Mesenchymal stem cell (in vitro differentiated cells and primary cell): ENCODE measurements around the gene GART.

Experiments used
- DNase-seq: peaks from one replicate; pipeline ENCODE4 v3.0.0-alpha.2; 2013
- H2AFZ ChIP-seq: one replicate; pipeline ENCODE4 v1.6.1; 2013; ENCODE audit warnings: low read depth, mild to moderate bottlenecking, control low read depth, inconsistent platforms, low read length, moderate library complexity
- H2AK5ac ChIP-seq: 2 replicates; pipeline ENCODE4 v1.6.1; 2013; ENCODE audit warnings: low read length, moderate library complexity, mild to moderate bottlenecking, inconsistent platforms; ENCODE audit not compliant: severe bottlenecking
- H2BK120ac ChIP-seq: one replicate; pipeline ENCODE4 v1.6.1; 2013; ENCODE audit warnings: low read depth, mild to moderate bottlenecking, inconsistent platforms, low read length, moderate library complexity
- H2BK12ac ChIP-seq, 2 experiments: one replicate each; pipeline ENCODE4 v1.6.1; 2013; ENCODE audit warnings: inconsistent platforms in 2 of 2, low read length in 2 of 2, mild to moderate bottlenecking in 2 of 2, moderate library complexity in 2 of 2, control low read depth in 1 of 2
- H2BK15ac ChIP-seq: one replicate; pipeline ENCODE4 v1.6.1; 2013; ENCODE audit warnings: mild to moderate bottlenecking, low read depth, inconsistent platforms; ENCODE audit not compliant: poor library complexity, severe bottlenecking
- H2BK5ac ChIP-seq: 2 replicates; pipeline ENCODE4 v1.6.1; 2013; ENCODE audit warnings: low read depth, mild to moderate bottlenecking, low read length, control low read depth, inconsistent platforms; ENCODE audit not compliant: poor library complexity, severe bottlenecking
- H3K14ac ChIP-seq, 2 experiments: one replicate each; pipeline ENCODE4 v1.6.1; 2013; ENCODE audit warnings: inconsistent platforms in 2 of 2, low read length in 2 of 2, control low read depth in 1 of 2, mild to moderate bottlenecking in 1 of 2, moderate library complexity in 1 of 2
- H3K18ac ChIP-seq, 2 experiments: one replicate each; pipeline ENCODE4 v1.6.1; 2013; ENCODE audit warnings: inconsistent platforms in 2 of 2, low read length in 2 of 2, control low read depth in 1 of 2, low read depth in 1 of 2, mild to moderate bottlenecking in 1 of 2
- H3K23ac ChIP-seq, 2 experiments: one replicate each; pipeline ENCODE4 v1.6.1; 2013; ENCODE audit warnings: inconsistent platforms in 2 of 2, low read length in 2 of 2, mild to moderate bottlenecking in 2 of 2, moderate library complexity in 2 of 2, control low read depth in 1 of 2
- H3K27ac ChIP-seq: 2 replicates; pipeline ENCODE4 v1.5.1; 2013; ENCODE audit warnings: mild to moderate bottlenecking, moderate library complexity, low read length, control low read depth, inconsistent platforms; ENCODE audit not compliant: poor library complexity, severe bottlenecking
- H3K27me3 ChIP-seq, 2 experiments: 2 replicates each; pipeline versions ENCODE4 v1.6.1 to v1.7.0; 2013; ENCODE audit warnings: low read length in 2 of 2, mild to moderate bottlenecking in 2 of 2, moderate library complexity in 2 of 2, control low read depth in 1 of 2, inconsistent platforms in 1 of 2; ENCODE audit not compliant: control insufficient read depth in 1 of 2, insufficient read depth in 1 of 2
- H3K36me3 ChIP-seq, 2 experiments: 2 replicates each; pipeline versions ENCODE4 v1.6.1 to v1.7.0; 2013; ENCODE audit warnings: low read length in 2 of 2, control low read depth in 1 of 2, inconsistent platforms in 1 of 2, low read depth in 1 of 2, mild to moderate bottlenecking in 1 of 2; ENCODE audit not compliant: insufficient read depth in 2 of 2, control insufficient read depth in 1 of 2
- H3K4ac ChIP-seq, 2 experiments: one replicate each; pipeline ENCODE4 v1.6.1; 2013; ENCODE audit warnings: inconsistent platforms in 2 of 2, low read length in 2 of 2, mild to moderate bottlenecking in 2 of 2, moderate library complexity in 2 of 2, control low read depth in 1 of 2, low read depth in 1 of 2
- H3K4me1 ChIP-seq: 2 replicates; pipeline ENCODE4 v1.6.1; 2013; ENCODE audit warnings: low read depth, low read length, control low read depth; ENCODE audit not compliant: control insufficient read depth, insufficient read depth
- H3K4me2 ChIP-seq: 2 replicates; pipeline ENCODE4 v1.6.1; 2013; ENCODE audit warnings: low read length, mild to moderate bottlenecking, inconsistent platforms; ENCODE audit not compliant: poor library complexity, severe bottlenecking
- H3K4me3 ChIP-seq, 2 experiments: 2 replicates each; pipeline versions ENCODE4 v1.5.1 to v1.7.0; 2013; ENCODE audit warnings: low read length in 2 of 2, mild to moderate bottlenecking in 2 of 2, control low read depth in 1 of 2, low read depth in 1 of 2; ENCODE audit not compliant: insufficient read depth in 1 of 2
- H3K79me1 ChIP-seq: replicated peaks from 2 replicates; pipeline ENCODE4 v1.6.1; 2013; ENCODE audit warnings: mild to moderate bottlenecking, control low read depth, low read length, inconsistent platforms; ENCODE audit not compliant: poor library complexity, severe bottlenecking
- H3K9ac ChIP-seq: 2 replicates; pipeline ENCODE4 v1.7.0; 2013; ENCODE audit warnings: mild to moderate bottlenecking, low read length, moderate library complexity
- H3K9me3 ChIP-seq: 2 replicates; pipeline ENCODE4 v1.7.0; 2013; ENCODE audit warnings: mild to moderate bottlenecking, low read length; ENCODE audit not compliant: control insufficient read depth
- H4K8ac ChIP-seq: one replicate; pipeline ENCODE4 v1.6.1; 2013; ENCODE audit warnings: inconsistent platforms, mild to moderate bottlenecking, low read length, moderate library complexity
- H4K91ac ChIP-seq: one replicate; pipeline ENCODE4 v1.6.1; 2013; ENCODE audit warnings: mild to moderate bottlenecking, low read length, inconsistent platforms
- WGBS: methylation state at CpG from one replicate; pipeline ENCODE4 v1.1.7; 2013; ENCODE audit warnings: mixed read lengths; 5-methylcytosine and 5-hydroxymethylcytosine counted together

GART gene

GRCh38 chr21:33479679-33480480 lies 62.0 kb downstream of the GART start, which contains the start of gene TMEM50B:
TMEM50B (minus strand) TSS chr21:33479974; CDS start chr21:33468885, 11,089 bp downstream.
- Histone ChIP-seq H2BK12ac (peak within 1 kb of the TSS in 1 of 2 experiments; percentile 78), H4K8ac (peak within 1 kb of the TSS; percentile 87), H2BK5ac (peak within 1 kb of the TSS; percentile 68), H3K9ac (peak within 1 kb of the TSS; percentile 99), H3K14ac (peak within 1 kb of the TSS in 1 of 2 experiments; percentile 100), H3K23ac (peak within 1 kb of the TSS in 1 of 2 experiments; percentile 100), H2BK15ac (peak within 1 kb of the TSS; percentile 97), H3K79me1 (peaks cover 6% of the 10 kb centered on the region), H3K18ac (peak within 1 kb of the TSS; percentile 95 to 98), H3K4ac (peak within 1 kb of the TSS; percentile 88 to 97), H3K36me3 (no peaks in the 10 kb centered on the region), H3K4me1 (peaks cover 8% of the 10 kb centered on the region), H3K9me3 (no peaks in the 10 kb centered on the region), H3K27me3 (no peaks in the 10 kb centered on the region), H3K4me3 (peak within 1 kb of the TSS; percentile 98 to 99), H2AK5ac (no peak within 1 kb of the TSS), H3K27ac (peak within 1 kb of the TSS; percentile 88), H2AFZ (peak within 1 kb of the TSS; percentile 85), H4K91ac (peak within 1 kb of the TSS; percentile 79), H3K4me2 (peak within 1 kb of the TSS; percentile 87), H2BK120ac (no peak within 1 kb of the TSS)
- peak; percentile 94 for DNase-seq
- WGBS: under 1% methylated on average over 87 of the region's 93 CpGs

- peak overlapping the region in 1 of 2 experiments; percentile 100 for H3K23ac ChIP-seq
- peak overlapping the region in 1 of 2 experiments; percentile 63 for H2BK12ac ChIP-seq
- H3K79me1 ChIP-seq: peaks cover 9% of the 10 kb centered on the region
- peak overlapping the region; percentile 88 to 97 for H3K4ac ChIP-seq
- H3K27ac ChIP-seq: peak overlapping the region; percentile 49
- peak overlapping the region; percentile 86 for H3K4me2 ChIP-seq
- no peaks in the 10 kb centered on the region for H3K27me3 ChIP-seq
- peak overlapping the region; percentile 68 for H2BK5ac ChIP-seq
- H3K4me1 ChIP-seq: peaks cover 8% of the 10 kb centered on the region
- under 1% methylated on average over 65 of the region's 68 CpGs for WGBS
- H2BK15ac ChIP-seq: peak overlapping the region; percentile 97
- H3K36me3 ChIP-seq: no peaks in the 10 kb centered on the region
- H4K8ac ChIP-seq: peak overlapping the region; percentile 87
- peak overlapping the region; percentile 98 to 99 for H3K4me3 ChIP-seq
- H3K14ac ChIP-seq: peak overlapping the region in 1 of 2 experiments; percentile 100
- H2AK5ac ChIP-seq: no peak overlapping the region
- H3K9ac ChIP-seq: peak overlapping the region; percentile 99
- H3K18ac ChIP-seq: peak overlapping the region; percentile 95 to 98
- peak; percentile 55 for DNase-seq
- H4K91ac ChIP-seq: peak overlapping the region; percentile 79
- H3K9me3 ChIP-seq: no peaks in the 10 kb centered on the region
- H2AFZ ChIP-seq: peak overlapping the region; percentile 85
- H2BK120ac ChIP-seq: no peak overlapping the region
Measured at GRCh38 chr21:33478935-33479678, 62.8 kb downstream of the GART start.

GRCh38 chr21:33478182-33478581 lies 63.7 kb downstream of the GART start:
- no peak overlapping the region for H4K8ac ChIP-seq
- peak overlapping the region; percentile 86 for H3K4me2 ChIP-seq
- no peaks in the 10 kb centered on the region for H3K27me3 ChIP-seq
- no peak overlapping the region for H2BK120ac ChIP-seq
- H2BK12ac ChIP-seq: no peak overlapping the region
- 72% methylated on average over 9 of the region's 9 CpGs for WGBS
- H3K79me1 ChIP-seq: peaks cover 12% of the 10 kb centered on the region
- no peak overlapping the region for H2AFZ ChIP-seq
- H3K36me3 ChIP-seq: no peaks in the 10 kb centered on the region
- peak; percentile 19 for DNase-seq
- no peaks in the 10 kb centered on the region for H3K9me3 ChIP-seq
- peak overlapping the region; percentile 99 for H3K9ac ChIP-seq
- H3K4me1 ChIP-seq: peaks cover 8% of the 10 kb centered on the region
- no peak overlapping the region for H3K27ac ChIP-seq
- no peak overlapping the region for H3K23ac ChIP-seq
- no peak overlapping the region for H3K14ac ChIP-seq
- H3K4me3 ChIP-seq: peak overlapping the region in 1 of 2 experiments; percentile 98
- no peak overlapping the region for H4K91ac ChIP-seq
- no peak overlapping the region for H2AK5ac ChIP-seq
- no peak overlapping the region for H3K4ac ChIP-seq
- H2BK5ac ChIP-seq: no peak overlapping the region
- no peak overlapping the region for H2BK15ac ChIP-seq
- H3K18ac ChIP-seq: no peak overlapping the region

- peaks cover 15% of the 10 kb centered on the region for H3K79me1 ChIP-seq
- H3K4me3 ChIP-seq: no peak overlapping the region
- H2BK120ac ChIP-seq: no peak overlapping the region
- WGBS: 95% methylated on average over 5 of the region's 7 CpGs
- H3K36me3 ChIP-seq: no peaks in the 10 kb centered on the region
- H3K18ac ChIP-seq: no peak overlapping the region
- H2AK5ac ChIP-seq: no peak overlapping the region
- no peak overlapping the region for H3K23ac ChIP-seq
- no peaks in the 10 kb centered on the region for H3K9me3 ChIP-seq
- no peak overlapping the region for H3K4ac ChIP-seq
- H2BK5ac ChIP-seq: no peak overlapping the region
- H2BK15ac ChIP-seq: no peak overlapping the region
- H2BK12ac ChIP-seq: no peak overlapping the region
- H4K91ac ChIP-seq: no peak overlapping the region
- H3K27me3 ChIP-seq: no peaks in the 10 kb centered on the region
- no peak overlapping the region for H4K8ac ChIP-seq
- no peak overlapping the region for H3K27ac ChIP-seq
- no peak overlapping the region for H2AFZ ChIP-seq
- H3K4me2 ChIP-seq: no peak overlapping the region
- no peak overlapping the region for H3K14ac ChIP-seq
- H3K4me1 ChIP-seq: peaks cover 8% of the 10 kb centered on the region
- H3K9ac ChIP-seq: no peak overlapping the region
- DNase-seq: no peak
Measured at GRCh38 chr21:33477066-33477465, 64.9 kb downstream of the GART start.
